NCI-H524 (cell line): ENCODE data around the gene POU2F1.
"Not testable (repeated sequence)": the region's sequence is repeated elsewhere in the genome, so short reads cannot be mapped to it uniquely, and the experiment has no call there.

Source experiments
- DNase-seq, 2 experiments: peaks; one replicate each; lab custom pipeline; 2025; lab: John Stamatoyannopoulos, UW

Gene POU2F1

GRCh38 chr1:167205306-167206050 lies 15.2 kb upstream of the POU2F1 start:
- DNase-seq, result not testable (repeated sequence)

- DNase-seq, result no peak
These were observed 14.4 kb upstream of the POU2F1 start for GRCh38 chr1:167206166-167206835.

GRCh38 chr1:167207940-167208623 lies 12.6 kb upstream of the POU2F1 start:
- no peak for DNase-seq

- no peak for DNase-seq
These were observed 12.1 kb upstream of the POU2F1 start for GRCh38 chr1:167208624-167208976.

GRCh38 chr1:167209044-167209443 lies 11.6 kb upstream of the POU2F1 start:
- DNase-seq, result no peak

- no peak for DNase-seq
These were observed 9.6 kb upstream of the POU2F1 start for GRCh38 chr1:167210966-167211674.

- DNase-seq, result no peak
These were observed 8.7 kb upstream of the POU2F1 start for GRCh38 chr1:167212025-167212424.

- no peak for DNase-seq
These were observed 3.9 kb upstream of the POU2F1 start for GRCh38 chr1:167216809-167217208.

- DNase-seq, result peak in 1 of 2 experiments; percentile 37
These were observed 1.5 kb upstream of the POU2F1 start for GRCh38 chr1:167219194-167219593.

GRCh38 chr1:167219646-167220536 lies 795 bp upstream of the POU2F1 start:
- DNase-seq, result peak; percentile 92 to 96

GRCh38 chr1:167221126-167221737 lies 546 bp downstream of the POU2F1 start:
- DNase-seq, result no peak

- DNase-seq, result peak; percentile 32 to 46
These were observed 1.3 kb downstream of the POU2F1 start for GRCh38 chr1:167221738-167222610.

- DNase-seq, result no peak
These were observed 2.7 kb downstream of the POU2F1 start for GRCh38 chr1:167223144-167224103.

GRCh38 chr1:167224734-167225235 lies 4.1 kb downstream of the POU2F1 start:
- not testable (repeated sequence) for DNase-seq

GRCh38 chr1:167225920-167226319 lies 5.2 kb downstream of the POU2F1 start:
- DNase-seq, result no peak

GRCh38 chr1:167227934-167228378 lies 7.3 kb downstream of the POU2F1 start:
- DNase-seq, result no peak

GRCh38 chr1:167229719-167230385 lies 9.2 kb downstream of the POU2F1 start:
- no peak for DNase-seq

GRCh38 chr1:167230437-167230836 lies 9.8 kb downstream of the POU2F1 start:
- DNase-seq, result peak in 1 of 2 experiments; percentile 63
